ENCODE results near the gene OXER1. TPM values are rescaled to one million over a fixed set of nuclear protein-coding genes. Genes with fewer than 3 reads are reported as not detected.

The OXER1 gene
- total RNA-seq, 1 experiment from 2014 or later, result not detected

GRCh38 chr2:42777883-42778805, 14.2 kb upstream of the OXER1 start:
- ChIA-PET POLR2A (ENCODE audit: unreplicated experiment) (interaction anchor here (0.6 kb wide), 1 partner anchor 636 kb away, joined by 6 read pairs; no protein-coding TSS in a partner anchor), CTCF (no interaction called here)
- TF ChIP-seq CTCF (conservative IDR thresholded peaks at IDR 0.05) (no peak), EZH2 (IDR thresholded peaks at IDR 0.05; ENCODE audit: low read depth) (no peak)
- no peaks in the 10 kb centered on the region for H4K20me1 ChIP-seq (ENCODE audit: insufficient read depth)
- H3K9me2 ChIP-seq (ENCODE audit: insufficient read depth), result no peaks in the 10 kb centered on the region
- peaks cover 18% of the 10 kb centered on the region for H3K9me3 ChIP-seq (ENCODE audit: insufficient read depth, low read depth)
- no peak for DNase-seq
- H3K27me3 ChIP-seq (ENCODE audit: insufficient read depth, low read depth), result no peaks in the 10 kb centered on the region
- H3F3A ChIP-seq (ENCODE audit: insufficient read depth, low read depth), result no peaks in the 10 kb centered on the region
- H3K4me2 ChIP-seq, result no peak overlapping the region
- H3K79me2 ChIP-seq (ENCODE audit: low read depth), result no peaks in the 10 kb centered on the region
- no peak overlapping the region for H3K27ac ChIP-seq
- BruUV-seq (replicated peaks), result no TSS peak
- no peak overlapping the region for H2AFZ ChIP-seq
- no peaks in the 10 kb centered on the region for H3K36me3 ChIP-seq (ENCODE audit: low read depth)
- intact Hi-C loops (cut with micrococcal nuclease; ENCODE audit: unreplicated experiment), result no loop called here
- no peaks in the 10 kb centered on the region for H3K4me1 ChIP-seq (replicated peaks; ENCODE audit: insufficient read depth)
- H3K4me3 ChIP-seq, result no peak overlapping the region

GRCh38 chr2:42775810-42776209, 11.9 kb upstream of the OXER1 start:
- no peak for DNase-seq
- Histone ChIP-seq H3K36me3 (ENCODE audit: low read depth) (no peaks in the 10 kb centered on the region), H3K4me3 (no peak overlapping the region), H3K27me3 (ENCODE audit: insufficient read depth, low read depth) (no peaks in the 10 kb centered on the region), H4K20me1 (ENCODE audit: insufficient read depth) (no peaks in the 10 kb centered on the region), H3K79me2 (ENCODE audit: low read depth) (no peaks in the 10 kb centered on the region), H3K27ac (no peak overlapping the region), H3K4me1 (replicated peaks; ENCODE audit: insufficient read depth) (no peaks in the 10 kb centered on the region), H3K9me2 (ENCODE audit: insufficient read depth) (no peaks in the 10 kb centered on the region; the same call in 1 of the 2 replicates), H3F3A (ENCODE audit: insufficient read depth, low read depth) (no peaks in the 10 kb centered on the region), H2AFZ (no peak overlapping the region), H3K9me3 (ENCODE audit: insufficient read depth, low read depth) (peaks cover 11% of the 10 kb centered on the region), H3K4me2 (no peak overlapping the region)
- intact Hi-C loops (cut with micrococcal nuclease; ENCODE audit: unreplicated experiment), result no loop called here
- ChIA-PET CTCF (no interaction called here), POLR2A (ENCODE audit: unreplicated experiment) (no interaction called here)
- TF ChIP-seq CTCF (conservative IDR thresholded peaks at IDR 0.05), result no peak
- no peak for TF ChIP-seq EZH2 (IDR thresholded peaks at IDR 0.05; ENCODE audit: low read depth)
- no TSS peak for BruUV-seq (replicated peaks)

GRCh38 chr2:42775186-42775585, 11.3 kb upstream of the OXER1 start:
- TF ChIP-seq CTCF (conservative IDR thresholded peaks at IDR 0.05) (no peak), EZH2 (IDR thresholded peaks at IDR 0.05; ENCODE audit: low read depth) (no peak)
- H3K4me1 ChIP-seq (replicated peaks; ENCODE audit: insufficient read depth), result no peaks in the 10 kb centered on the region
- CTCF ChIA-PET, result no interaction called here
- peaks cover 11% of the 10 kb centered on the region; the same call in 1 of the 2 replicates for H3K9me3 ChIP-seq (ENCODE audit: insufficient read depth, low read depth)
- no peak overlapping the region for H3K27ac ChIP-seq
- no peak for DNase-seq
- H3F3A ChIP-seq (ENCODE audit: insufficient read depth, low read depth), result no peaks in the 10 kb centered on the region
- no peak overlapping the region for H3K4me2 ChIP-seq
- no peaks in the 10 kb centered on the region for H3K27me3 ChIP-seq (ENCODE audit: insufficient read depth, low read depth)
- no peaks in the 10 kb centered on the region for H4K20me1 ChIP-seq (ENCODE audit: insufficient read depth)
- no TSS peak for BruUV-seq (replicated peaks)
- no peak overlapping the region for H2AFZ ChIP-seq
- no peak overlapping the region for H3K4me3 ChIP-seq
- no peaks in the 10 kb centered on the region for H3K79me2 ChIP-seq (ENCODE audit: low read depth)
- no peaks in the 10 kb centered on the region for H3K36me3 ChIP-seq (ENCODE audit: low read depth)
- POLR2A ChIA-PET (ENCODE audit: unreplicated experiment), result no interaction called here
- no peaks in the 10 kb centered on the region; the same call in 1 of the 2 replicates for H3K9me2 ChIP-seq (ENCODE audit: insufficient read depth)
- intact Hi-C loops (cut with micrococcal nuclease; ENCODE audit: unreplicated experiment), result no loop called here
